Measurements from ENCODE around the gene GRXCR2.
A peak's percentile ranks its signal among the peaks of the same experiment; 100 is the strongest.

The GRXCR2 gene

DNA sequence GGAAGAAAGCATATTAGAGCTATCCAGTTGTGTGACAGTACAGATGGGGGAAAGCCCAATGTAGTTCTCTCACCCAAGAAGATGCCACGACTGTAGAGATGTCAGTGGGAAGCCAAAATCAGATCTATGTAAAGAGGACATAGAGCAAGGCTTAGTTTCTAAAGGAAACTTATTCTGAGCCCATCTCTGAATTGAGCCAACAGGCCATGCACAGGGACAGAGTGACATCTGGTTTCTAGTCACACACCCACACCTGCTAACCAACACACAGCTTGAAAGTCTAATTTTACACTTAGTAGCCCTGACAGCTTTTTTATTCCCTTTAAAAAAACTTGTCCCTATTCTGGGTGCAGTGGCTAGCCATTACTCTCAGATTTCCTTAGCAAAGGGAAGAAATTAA lies 59.9 kb downstream of the GRXCR2 start:
- TF ChIP-seq, protein P1, sequence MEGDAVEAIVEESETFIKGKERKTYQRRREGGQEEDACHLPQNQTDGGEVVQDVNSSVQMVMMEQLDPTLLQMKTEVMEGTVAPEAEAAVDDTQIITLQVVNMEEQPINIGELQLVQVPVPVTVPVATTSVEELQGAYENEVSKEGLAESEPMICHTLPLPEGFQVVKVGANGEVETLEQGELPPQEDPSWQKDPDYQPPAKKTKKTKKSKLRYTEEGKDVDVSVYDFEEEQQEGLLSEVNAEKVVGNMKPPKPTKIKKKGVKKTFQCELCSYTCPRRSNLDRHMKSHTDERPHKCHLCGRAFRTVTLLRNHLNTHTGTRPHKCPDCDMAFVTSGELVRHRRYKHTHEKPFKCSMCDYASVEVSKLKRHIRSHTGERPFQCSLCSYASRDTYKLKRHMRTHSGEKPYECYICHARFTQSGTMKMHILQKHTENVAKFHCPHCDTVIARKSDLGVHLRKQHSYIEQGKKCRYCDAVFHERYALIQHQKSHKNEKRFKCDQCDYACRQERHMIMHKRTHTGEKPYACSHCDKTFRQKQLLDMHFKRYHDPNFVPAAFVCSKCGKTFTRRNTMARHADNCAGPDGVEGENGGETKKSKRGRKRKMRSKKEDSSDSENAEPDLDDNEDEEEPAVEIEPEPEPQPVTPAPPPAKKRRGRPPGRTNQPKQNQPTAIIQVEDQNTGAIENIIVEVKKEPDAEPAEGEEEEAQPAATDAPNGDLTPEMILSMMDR (IDR thresholded peaks at IDR 0.05; ENCODE audit: control insufficient read depth, extremely low read depth, insufficient read depth) = no peak
- H3K4me3 ChIP-seq (ENCODE audit: low read depth, low read length) = no peak overlapping the region
- no peak for DNase-seq (ENCODE audit: low read depth)

DNA sequence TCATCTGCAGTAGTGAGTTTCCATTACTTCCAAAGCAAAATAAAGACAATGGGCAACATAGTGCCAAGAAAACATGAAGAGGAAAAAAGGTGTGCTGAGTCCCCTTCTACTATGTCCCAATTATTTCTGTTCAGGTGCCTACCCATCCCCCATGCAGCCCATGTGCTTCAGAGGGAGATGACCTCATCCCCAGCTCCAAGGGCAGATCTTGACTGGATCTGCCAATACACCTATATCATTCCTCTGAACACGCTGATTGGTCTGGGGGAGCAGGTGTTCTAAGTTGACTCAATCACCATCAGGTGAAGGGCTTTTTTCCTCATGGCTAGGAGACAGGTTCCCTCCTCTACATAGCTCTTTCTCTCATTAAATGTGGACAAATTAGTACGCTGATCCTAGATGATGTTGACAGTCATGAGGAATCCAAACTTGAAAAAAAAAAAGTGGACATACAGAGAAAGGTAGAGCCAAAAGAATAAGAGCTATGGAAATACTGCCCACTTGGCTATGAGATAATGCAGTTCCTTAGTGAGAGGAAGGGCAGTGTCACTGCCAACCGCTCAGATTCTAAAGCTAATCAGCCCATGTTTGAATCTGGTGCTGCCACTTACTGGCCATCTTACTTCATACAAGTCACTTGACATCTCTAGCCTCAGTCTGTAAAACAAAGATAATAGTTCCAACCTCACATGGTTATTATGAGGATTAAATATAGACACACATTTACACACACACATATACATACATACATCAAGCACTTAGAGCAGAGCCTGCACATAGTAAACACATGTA lies 60.8 kb downstream of the GRXCR2 start:
- no peak overlapping the region for H3K4me3 ChIP-seq (ENCODE audit: low read depth, low read length)
- no peak for DNase-seq (ENCODE audit: low read depth)
- TF ChIP-seq, protein P1 (IDR thresholded peaks at IDR 0.05; ENCODE audit: control insufficient read depth, extremely low read depth, insufficient read depth) = peak; percentile 58
